HCT116 (cell line): ENCODE results near the gene RELL1.

Source experiments
- CTCF ChIP-seq, 3 experiments: fragments of 200-600 bp in 1 of 3; sonication (generic) in 1 of 3; IDR thresholded peaks in 2 of 3; conservative IDR thresholded peaks in 1 of 3; 2 replicates each; pipeline ENCODE4 v1.5.1; 2012 to 2017; ENCODE audit warnings: low read depth in 2 of 3, low read length in 2 of 3, antibody characterized with exemption in 1 of 3, borderline replicate concordance in 1 of 3, control low read depth in 1 of 3, mild to moderate bottlenecking in 1 of 3, mixed read lengths in 1 of 3, mixed run types in 1 of 3, moderate library complexity in 1 of 3; ENCODE audit not compliant: insufficient read depth in 1 of 3
- EZH2 ChIP-seq: fragments of 200-600 bp; sonication (generic); IDR thresholded peaks from 2 replicates; pipeline ENCODE4 v1.6.1; 2017; ENCODE audit warnings: antibody characterized with exemption, mixed run types
- POLR2A ChIP-seq: IDR thresholded peaks from 2 replicates; pipeline ENCODE4 v1.7.0; 2011; ENCODE audit warnings: borderline replicate concordance; ENCODE audit not compliant: insufficient read depth, insufficient read length; ENCODE audit errors: extremely low read depth
- POLR2AphosphoS5 ChIP-seq: IDR thresholded peaks from 2 replicates; pipeline ENCODE4 v1.6.1; 2011; ENCODE audit warnings: mild to moderate bottlenecking, low read depth, low read length, moderate library complexity
- RAD21 ChIP-seq: IDR thresholded peaks from 2 replicates; pipeline ENCODE4 v1.6.1; 2012; ENCODE audit warnings: low read depth, mild to moderate bottlenecking
- SIN3A ChIP-seq: IDR thresholded peaks from 2 replicates; pipeline ENCODE4 v1.6.1; 2012; ENCODE audit warnings: low read depth

- no peak for TF ChIP-seq CTCF (IDR thresholded peaks at IDR 0.05 in 2 of 3, conservative IDR thresholded peaks at IDR 0.05 in 1 of 3; ENCODE audit: borderline replicate concordance in 1 of 3, insufficient read depth in 1 of 3, low read depth in 2 of 3, low read length in 2 of 3)
- TF ChIP-seq POLR2AphosphoS5, result no peak
- TF ChIP-seq POLR2A, result no peak
- no peak for TF ChIP-seq SIN3A
- no peak for TF ChIP-seq EZH2
- TF ChIP-seq RAD21, result no peak
Observed at GRCh38 chr4:37662251-37662650, 23.9 kb downstream of the RELL1 start.
